ENCODE data around the gene TM9SF3. TPM values are rescaled to one million over a fixed set of nuclear protein-coding genes. Genes with fewer than 3 reads are reported as not detected.

The TM9SF3 gene
- total and polyA plus RNA-seq, 2 experiments from 2014 or later = 37.3 to 72.5 TPM

DNA sequence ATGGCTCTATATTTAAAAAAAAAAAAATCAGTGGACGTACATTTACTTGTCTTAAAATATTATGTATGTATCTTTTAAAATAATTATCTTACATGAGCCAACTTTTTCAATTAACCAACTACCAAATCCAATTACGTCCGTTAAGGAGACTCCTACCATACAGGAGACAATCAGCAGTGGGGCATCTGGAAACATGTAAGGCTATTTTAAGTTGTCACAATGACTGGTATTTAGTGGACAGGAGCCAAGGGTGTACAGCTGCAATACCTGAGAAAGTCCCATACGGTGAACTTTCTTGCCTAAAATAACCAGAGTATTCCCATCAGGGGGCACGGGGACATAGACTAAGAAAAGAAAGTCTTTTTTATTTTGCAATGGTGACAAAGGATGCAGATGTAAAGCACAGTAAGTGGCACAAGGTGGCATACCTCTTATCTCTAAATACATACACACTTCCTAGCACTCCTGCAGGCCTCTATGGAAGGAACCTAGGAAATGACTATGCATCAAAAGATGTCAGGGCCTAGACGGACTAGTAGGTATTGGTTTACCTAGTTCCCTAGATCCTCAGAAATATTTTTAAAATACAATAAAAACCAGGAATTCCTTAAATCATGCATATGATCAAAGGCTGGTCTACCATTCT is 57.1 kb downstream of the TM9SF3 start (continued):
- TF ChIP-seq EZH2phosphoT487 (IDR thresholded peaks at IDR 0.05; ENCODE audit: unreplicated experiment) = no peak
- TF ChIP-seq ZNF114 (CRISPR knock-in tag; IDR thresholded peaks at IDR 0.05) = no peak
- TF ChIP-seq ZNF331 (CRISPR knock-in tag; IDR thresholded peaks at IDR 0.05; ENCODE audit: low read depth) = no peak
- no peak for TF ChIP-seq CREB1 (CRISPR knock-in tag; IDR thresholded peaks at IDR 0.05; ENCODE audit: low read depth)

DNA sequence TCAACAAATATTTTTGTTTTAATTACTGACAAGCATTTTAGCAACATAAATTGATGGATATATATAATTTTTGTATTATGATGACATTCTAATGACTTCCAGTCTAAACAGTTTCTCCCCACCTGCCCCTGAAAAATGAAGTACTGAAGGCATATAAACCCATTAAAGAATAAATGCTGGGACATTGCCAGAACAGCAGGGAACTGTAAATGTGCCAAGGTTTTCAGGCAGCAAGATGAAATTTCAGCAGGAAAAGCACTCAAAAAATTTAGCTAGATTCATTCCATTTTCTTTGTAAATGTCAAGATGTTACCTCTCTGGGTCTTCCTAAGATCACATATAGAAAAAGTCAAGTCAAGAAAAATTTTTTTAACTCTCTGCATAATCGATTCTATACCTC is 62.1 kb downstream of the TM9SF3 start:
- Mint-ChIP-seq H3K27me3 (ENCODE audit: insufficient read depth, low read depth, poor library complexity) (no peaks in the 10 kb centered on the region), H3K27ac (no peak overlapping the region), H3K9me3 (no peaks in the 10 kb centered on the region), H3K4me1 (no peaks in the 10 kb centered on the region), H3K4me3 (no peak overlapping the region), H3K36me3 (ENCODE audit: low read depth) (peaks cover 27% of the 10 kb centered on the region)
- H3F3A ChIP-seq (replicated peaks; ENCODE audit: low read depth) = no peaks in the 10 kb centered on the region
- H4K20me1 ChIP-seq (replicated peaks; ENCODE audit: insufficient read depth) = 0 out of 2 replicates have a peak, but pooled peaks cover 3% of the 10 kb centered on the region
- H3K4me1 ChIP-seq (ENCODE audit: insufficient read depth) = no peaks in the 10 kb centered on the region
- H3K4me2 ChIP-seq = no peak overlapping the region
- no peak for DNase-seq (ENCODE audit: low spot score)
- H3K36me3 ChIP-seq (ENCODE audit: insufficient read depth) = no peaks in the 10 kb centered on the region
- ATAC-seq = no peak
- H3K9me2 ChIP-seq (ENCODE audit: insufficient read depth) = no peaks in the 10 kb centered on the region
- H3K79me2 ChIP-seq (replicated peaks; ENCODE audit: insufficient read depth) = no peaks in the 10 kb centered on the region
- H3K27ac ChIP-seq (ENCODE audit: low read depth) = no peak overlapping the region
- H3K4me3 ChIP-seq = no peak overlapping the region
- no peaks in the 10 kb centered on the region for H3K27me3 ChIP-seq (ENCODE audit: insufficient read depth)
- TF ChIP-seq EZH2 (IDR thresholded peaks at IDR 0.05; ENCODE audit: low read depth, unreplicated experiment) = no peak
- TF ChIP-seq EZH2phosphoT487 (IDR thresholded peaks at IDR 0.05; ENCODE audit: unreplicated experiment) = no peak
- TF ChIP-seq ZNF331 (CRISPR knock-in tag; IDR thresholded peaks at IDR 0.05; ENCODE audit: low read depth) = no peak
- no peak for TF ChIP-seq POLR2AphosphoS5 (IDR thresholded peaks at IDR 0.05; ENCODE audit: low read depth)
- TF ChIP-seq, protein P1, sequence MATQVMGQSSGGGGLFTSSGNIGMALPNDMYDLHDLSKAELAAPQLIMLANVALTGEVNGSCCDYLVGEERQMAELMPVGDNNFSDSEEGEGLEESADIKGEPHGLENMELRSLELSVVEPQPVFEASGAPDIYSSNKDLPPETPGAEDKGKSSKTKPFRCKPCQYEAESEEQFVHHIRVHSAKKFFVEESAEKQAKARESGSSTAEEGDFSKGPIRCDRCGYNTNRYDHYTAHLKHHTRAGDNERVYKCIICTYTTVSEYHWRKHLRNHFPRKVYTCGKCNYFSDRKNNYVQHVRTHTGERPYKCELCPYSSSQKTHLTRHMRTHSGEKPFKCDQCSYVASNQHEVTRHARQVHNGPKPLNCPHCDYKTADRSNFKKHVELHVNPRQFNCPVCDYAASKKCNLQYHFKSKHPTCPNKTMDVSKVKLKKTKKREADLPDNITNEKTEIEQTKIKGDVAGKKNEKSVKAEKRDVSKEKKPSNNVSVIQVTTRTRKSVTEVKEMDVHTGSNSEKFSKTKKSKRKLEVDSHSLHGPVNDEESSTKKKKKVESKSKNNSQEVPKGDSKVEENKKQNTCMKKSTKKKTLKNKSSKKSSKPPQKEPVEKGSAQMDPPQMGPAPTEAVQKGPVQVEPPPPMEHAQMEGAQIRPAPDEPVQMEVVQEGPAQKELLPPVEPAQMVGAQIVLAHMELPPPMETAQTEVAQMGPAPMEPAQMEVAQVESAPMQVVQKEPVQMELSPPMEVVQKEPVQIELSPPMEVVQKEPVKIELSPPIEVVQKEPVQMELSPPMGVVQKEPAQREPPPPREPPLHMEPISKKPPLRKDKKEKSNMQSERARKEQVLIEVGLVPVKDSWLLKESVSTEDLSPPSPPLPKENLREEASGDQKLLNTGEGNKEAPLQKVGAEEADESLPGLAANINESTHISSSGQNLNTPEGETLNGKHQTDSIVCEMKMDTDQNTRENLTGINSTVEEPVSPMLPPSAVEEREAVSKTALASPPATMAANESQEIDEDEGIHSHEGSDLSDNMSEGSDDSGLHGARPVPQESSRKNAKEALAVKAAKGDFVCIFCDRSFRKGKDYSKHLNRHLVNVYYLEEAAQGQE (IDR thresholded peaks at IDR 0.05; ENCODE audit: unreplicated experiment) = no peak
- TF ChIP-seq, protein P2, sequence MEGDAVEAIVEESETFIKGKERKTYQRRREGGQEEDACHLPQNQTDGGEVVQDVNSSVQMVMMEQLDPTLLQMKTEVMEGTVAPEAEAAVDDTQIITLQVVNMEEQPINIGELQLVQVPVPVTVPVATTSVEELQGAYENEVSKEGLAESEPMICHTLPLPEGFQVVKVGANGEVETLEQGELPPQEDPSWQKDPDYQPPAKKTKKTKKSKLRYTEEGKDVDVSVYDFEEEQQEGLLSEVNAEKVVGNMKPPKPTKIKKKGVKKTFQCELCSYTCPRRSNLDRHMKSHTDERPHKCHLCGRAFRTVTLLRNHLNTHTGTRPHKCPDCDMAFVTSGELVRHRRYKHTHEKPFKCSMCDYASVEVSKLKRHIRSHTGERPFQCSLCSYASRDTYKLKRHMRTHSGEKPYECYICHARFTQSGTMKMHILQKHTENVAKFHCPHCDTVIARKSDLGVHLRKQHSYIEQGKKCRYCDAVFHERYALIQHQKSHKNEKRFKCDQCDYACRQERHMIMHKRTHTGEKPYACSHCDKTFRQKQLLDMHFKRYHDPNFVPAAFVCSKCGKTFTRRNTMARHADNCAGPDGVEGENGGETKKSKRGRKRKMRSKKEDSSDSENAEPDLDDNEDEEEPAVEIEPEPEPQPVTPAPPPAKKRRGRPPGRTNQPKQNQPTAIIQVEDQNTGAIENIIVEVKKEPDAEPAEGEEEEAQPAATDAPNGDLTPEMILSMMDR (conservative IDR thresholded peaks at IDR 0.05; ENCODE audit: low read depth in 2 of 2) = no peak
- TF ChIP-seq ZNF114 (CRISPR knock-in tag; IDR thresholded peaks at IDR 0.05) = no peak
- TF ChIP-seq CREB1 (CRISPR knock-in tag; IDR thresholded peaks at IDR 0.05; ENCODE audit: low read depth) = no peak
- TF ChIP-seq, protein P3, sequence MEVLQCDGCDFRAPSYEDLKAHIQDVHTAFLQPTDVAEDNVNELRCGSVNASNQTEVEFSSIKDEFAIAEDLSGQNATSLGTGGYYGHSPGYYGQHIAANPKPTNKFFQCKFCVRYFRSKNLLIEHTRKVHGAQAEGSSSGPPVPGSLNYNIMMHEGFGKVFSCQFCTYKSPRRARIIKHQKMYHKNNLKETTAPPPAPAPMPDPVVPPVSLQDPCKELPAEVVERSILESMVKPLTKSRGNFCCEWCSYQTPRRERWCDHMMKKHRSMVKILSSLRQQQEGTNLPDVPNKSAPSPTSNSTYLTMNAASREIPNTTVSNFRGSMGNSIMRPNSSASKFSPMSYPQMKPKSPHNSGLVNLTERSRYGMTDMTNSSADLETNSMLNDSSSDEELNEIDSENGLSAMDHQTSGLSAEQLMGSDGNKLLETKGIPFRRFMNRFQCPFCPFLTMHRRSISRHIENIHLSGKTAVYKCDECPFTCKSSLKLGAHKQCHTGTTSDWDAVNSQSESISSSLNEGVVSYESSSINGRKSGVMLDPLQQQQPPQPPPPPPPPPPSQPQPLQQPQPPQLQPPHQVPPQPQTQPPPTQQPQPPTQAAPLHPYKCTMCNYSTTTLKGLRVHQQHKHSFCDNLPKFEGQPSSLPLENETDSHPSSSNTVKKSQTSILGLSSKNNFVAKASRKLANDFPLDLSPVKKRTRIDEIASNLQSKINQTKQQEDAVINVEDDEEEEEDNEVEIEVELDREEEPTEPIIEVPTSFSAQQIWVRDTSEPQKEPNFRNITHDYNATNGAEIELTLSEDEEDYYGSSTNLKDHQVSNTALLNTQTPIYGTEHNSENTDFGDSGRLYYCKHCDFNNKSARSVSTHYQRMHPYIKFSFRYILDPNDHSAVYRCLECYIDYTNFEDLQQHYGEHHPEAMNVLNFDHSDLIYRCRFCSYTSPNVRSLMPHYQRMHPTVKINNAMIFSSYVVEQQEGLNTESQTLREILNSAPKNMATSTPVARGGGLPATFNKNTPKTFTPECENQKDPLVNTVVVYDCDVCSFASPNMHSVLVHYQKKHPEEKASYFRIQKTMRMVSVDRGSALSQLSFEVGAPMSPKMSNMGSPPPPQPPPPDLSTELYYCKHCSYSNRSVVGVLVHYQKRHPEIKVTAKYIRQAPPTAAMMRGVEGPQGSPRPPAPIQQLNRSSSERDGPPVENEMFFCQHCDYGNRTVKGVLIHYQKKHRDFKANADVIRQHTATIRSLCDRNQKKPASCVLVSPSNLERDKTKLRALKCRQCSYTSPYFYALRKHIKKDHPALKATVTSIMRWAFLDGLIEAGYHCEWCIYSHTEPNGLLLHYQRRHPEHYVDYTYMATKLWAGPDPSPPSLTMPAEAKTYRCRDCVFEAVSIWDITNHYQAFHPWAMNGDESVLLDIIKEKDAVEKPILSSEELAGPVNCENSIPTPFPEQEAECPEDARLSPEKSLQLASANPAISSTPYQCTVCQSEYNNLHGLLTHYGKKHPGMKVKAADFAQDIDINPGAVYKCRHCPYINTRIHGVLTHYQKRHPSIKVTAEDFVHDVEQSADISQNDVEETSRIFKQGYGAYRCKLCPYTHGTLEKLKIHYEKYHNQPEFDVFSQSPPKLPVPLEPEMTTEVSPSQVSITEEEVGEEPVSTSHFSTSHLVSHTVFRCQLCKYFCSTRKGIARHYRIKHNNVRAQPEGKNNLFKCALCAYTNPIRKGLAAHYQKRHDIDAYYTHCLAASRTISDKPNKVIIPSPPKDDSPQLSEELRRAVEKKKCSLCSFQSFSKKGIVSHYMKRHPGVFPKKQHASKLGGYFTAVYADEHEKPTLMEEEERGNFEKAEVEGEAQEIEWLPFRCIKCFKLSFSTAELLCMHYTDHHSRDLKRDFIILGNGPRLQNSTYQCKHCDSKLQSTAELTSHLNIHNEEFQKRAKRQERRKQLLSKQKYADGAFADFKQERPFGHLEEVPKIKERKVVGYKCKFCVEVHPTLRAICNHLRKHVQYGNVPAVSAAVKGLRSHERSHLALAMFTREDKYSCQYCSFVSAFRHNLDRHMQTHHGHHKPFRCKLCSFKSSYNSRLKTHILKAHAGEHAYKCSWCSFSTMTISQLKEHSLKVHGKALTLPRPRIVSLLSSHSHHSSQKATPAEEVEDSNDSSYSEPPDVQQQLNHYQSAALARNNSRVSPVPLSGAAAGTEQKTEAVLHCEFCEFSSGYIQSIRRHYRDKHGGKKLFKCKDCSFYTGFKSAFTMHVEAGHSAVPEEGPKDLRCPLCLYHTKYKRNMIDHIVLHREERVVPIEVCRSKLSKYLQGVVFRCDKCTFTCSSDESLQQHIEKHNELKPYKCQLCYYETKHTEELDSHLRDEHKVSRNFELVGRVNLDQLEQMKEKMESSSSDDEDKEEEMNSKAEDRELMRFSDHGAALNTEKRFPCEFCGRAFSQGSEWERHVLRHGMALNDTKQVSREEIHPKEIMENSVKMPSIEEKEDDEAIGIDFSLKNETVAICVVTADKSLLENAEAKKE (CRISPR knock-in tag; IDR thresholded peaks at IDR 0.05) = no peak
- TF ChIP-seq, protein P4, sequence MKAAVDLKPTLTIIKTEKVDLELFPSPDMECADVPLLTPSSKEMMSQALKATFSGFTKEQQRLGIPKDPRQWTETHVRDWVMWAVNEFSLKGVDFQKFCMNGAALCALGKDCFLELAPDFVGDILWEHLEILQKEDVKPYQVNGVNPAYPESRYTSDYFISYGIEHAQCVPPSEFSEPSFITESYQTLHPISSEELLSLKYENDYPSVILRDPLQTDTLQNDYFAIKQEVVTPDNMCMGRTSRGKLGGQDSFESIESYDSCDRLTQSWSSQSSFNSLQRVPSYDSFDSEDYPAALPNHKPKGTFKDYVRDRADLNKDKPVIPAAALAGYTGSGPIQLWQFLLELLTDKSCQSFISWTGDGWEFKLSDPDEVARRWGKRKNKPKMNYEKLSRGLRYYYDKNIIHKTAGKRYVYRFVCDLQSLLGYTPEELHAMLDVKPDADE (IDR thresholded peaks at IDR 0.05) = no peak
- no peak for TF ChIP-seq NANOG (IDR thresholded peaks at IDR 0.05; ENCODE audit: borderline replicate concordance)
- no peak for TF ChIP-seq STAT1 (IDR thresholded peaks at IDR 0.05; ENCODE audit: unreplicated experiment)
- no peak overlapping the region for H2AFZ ChIP-seq

Measured in GM23338 (cell line).